DMS79 treated with DMSO at 0.1 percent for 48 hours (cell line): Measurements from ENCODE around the gene OR4C3.
"Not testable (repeated sequence)": the region's sequence is repeated elsewhere in the genome, so short reads cannot be mapped to it uniquely, and the experiment has no call there.

Experiments used
- DNase-seq: peaks from one replicate; lab custom pipeline; 2025; lab: John Stamatoyannopoulos, UW

OR4C3 gene

GRCh38 chr11:48324620-48325019, at the start of gene OR4C3:
Gene OR4C3, plus strand, starts transcription at chr11:48324920. Its CDS starts 102 bp downstream, at chr11:48325022.
- not testable (repeated sequence) for DNase-seq

DNA sequence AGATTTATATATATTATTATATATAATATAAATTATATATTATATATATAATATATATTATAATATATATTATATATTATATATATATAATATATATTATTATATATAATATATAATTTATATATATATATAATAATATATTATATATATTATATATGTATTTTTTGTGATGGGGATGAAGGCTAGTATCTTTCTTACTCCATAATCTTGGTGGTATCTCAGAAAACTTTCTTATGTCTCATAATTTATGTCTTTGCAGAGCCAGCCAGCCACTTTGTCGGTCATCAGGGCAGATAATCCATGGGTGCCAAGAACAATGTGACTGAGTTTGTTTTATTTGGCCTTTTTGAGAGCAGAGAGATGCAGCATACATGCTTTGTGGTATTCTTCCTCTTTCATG, 18.8 kb upstream of the OR4C3 start, which contains the start of gene OR4S1:
Gene OR4S1, plus strand, starts transcription at position 301 of the 400 bp plus-strand sequence. Its CDS starts 0 bp downstream, at position 301.
- DNase-seq: no peak

GRCh38 chr11:48307760-48308386, 16.8 kb upstream of the OR4C3 start:
- peak; percentile 51 for DNase-seq

- DNase-seq: not testable (repeated sequence)
These were observed 11.1 kb upstream of the OR4C3 start for GRCh38 chr11:48313590-48313989.

DNA sequence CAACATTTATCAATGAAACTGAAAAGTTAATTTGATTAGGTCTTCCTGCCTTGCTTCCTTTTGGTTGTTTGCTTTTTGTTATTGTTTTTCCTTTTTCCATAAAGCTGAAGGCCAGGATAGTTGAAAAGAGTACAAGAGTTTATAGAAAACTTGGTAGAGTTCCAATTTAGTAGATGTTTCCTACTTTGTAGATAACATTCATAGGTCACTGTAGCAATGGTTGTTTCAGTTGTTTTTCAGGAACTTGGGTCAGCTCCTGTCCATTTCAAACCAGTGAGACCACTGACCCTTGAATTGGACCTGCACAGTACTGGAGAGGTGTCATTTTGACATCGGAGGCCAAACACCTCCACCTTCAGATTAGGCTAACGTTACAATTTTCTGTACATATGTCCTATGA, 4.9 kb upstream of the OR4C3 start:
- not testable (repeated sequence) for DNase-seq

GRCh38 chr11:48341466-48341865, 16.7 kb downstream of the OR4C3 start:
- no peak for DNase-seq

- DNase-seq: not testable (repeated sequence)
These were observed 17.8 kb downstream of the OR4C3 start for GRCh38 chr11:48342505-48342904.

DNA sequence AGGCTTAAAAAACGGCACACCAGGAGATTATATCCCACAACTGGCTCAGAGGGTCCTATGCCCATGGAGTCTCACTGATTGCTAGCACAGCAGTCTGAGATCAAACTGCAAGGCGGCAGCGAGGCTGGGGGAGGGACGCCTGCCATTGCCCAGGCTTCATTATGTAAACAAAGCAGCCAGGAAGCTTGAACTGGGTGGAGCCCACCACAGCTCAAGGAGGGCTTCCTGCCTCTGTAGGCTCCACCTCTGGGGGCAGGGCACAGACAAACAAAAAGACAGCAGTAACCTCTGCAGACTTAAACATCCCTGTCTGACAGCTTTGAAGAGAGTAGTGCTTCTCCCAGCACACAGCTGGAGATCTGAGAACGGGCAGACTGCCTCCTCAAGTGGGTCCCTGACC, 21.6 kb downstream of the OR4C3 start:
- DNase-seq: not testable (repeated sequence)

DNA sequence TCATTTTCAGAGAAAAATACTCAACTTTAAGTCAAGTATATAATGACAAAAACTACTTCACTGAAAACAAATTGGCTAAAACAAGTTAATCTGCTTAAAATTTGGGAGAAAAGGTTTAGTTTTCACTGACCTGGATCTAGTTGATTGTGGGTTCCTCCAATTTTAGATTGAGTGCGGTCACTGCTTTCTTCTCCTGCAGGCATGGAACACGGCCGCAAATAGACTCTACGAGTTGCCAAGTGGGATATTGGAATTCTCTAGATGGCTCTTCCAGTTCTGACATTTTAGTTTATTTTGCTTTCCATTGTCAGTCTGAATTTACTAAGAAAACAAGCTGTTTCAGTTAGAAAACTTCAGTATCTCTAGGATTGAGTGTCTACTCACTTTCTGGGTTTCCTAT, 29.3 kb downstream of the OR4C3 start:
- no peak for DNase-seq

- DNase-seq: no peak
These were observed 30.0 kb downstream of the OR4C3 start for GRCh38 chr11:48354677-48355076.

DNA sequence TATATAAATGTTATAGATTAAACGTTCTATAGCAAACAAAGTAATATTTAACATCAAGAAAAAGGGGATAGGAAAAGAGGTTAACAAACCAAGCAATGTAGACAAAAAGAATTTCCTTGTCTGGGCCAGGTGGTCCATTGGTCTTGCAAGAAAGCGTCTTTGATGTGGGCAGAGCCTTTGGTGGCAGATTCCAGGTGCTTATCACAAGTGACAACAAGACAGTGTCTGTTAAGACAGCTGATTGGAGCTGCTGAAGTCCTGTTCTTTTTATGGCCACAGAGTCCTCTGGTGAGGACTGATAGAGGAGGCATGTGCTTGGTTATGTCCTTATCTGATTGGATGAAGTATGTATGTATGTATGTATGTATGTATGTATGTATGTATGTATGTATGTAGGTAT, 36.6 kb downstream of the OR4C3 start:
- DNase-seq: not testable (repeated sequence)

- DNase-seq: no peak
These were observed 41.6 kb downstream of the OR4C3 start, which contains the start of gene OR4C5 for GRCh38 chr11:48366365-48366764. Gene OR4C5, minus strand, starts transcription at chr11:48366465. Its CDS starts 0 bp downstream, at chr11:48366465.
